HepG2 (cell line): ENCODE results near the gene SPRED2. TPM values are rescaled to one million over a fixed set of nuclear protein-coding genes. Genes with fewer than 3 reads are reported as not detected.

Experiments used
- ARID3A ChIP-seq: IDR thresholded peaks from 2 replicates; pipeline ENCODE4 v1.6.1; 2012; ENCODE audit warnings: low read depth, low read length, improper control_type of control experiment
- BHLHE40 ChIP-seq: IDR thresholded peaks from 2 replicates; pipeline ENCODE4 v1.6.1; 2011; ENCODE audit warnings: low read length, improper control_type of control experiment
- FOXO1 ChIP-seq: sonication (generic); formaldehyde crosslinking; IDR thresholded peaks from 2 replicates; pipeline ENCODE4 v1.4.0; 2020; ENCODE audit warnings: missing genetic modification reagents
- HDAC6 ChIP-seq: fragments of 200-600 bp; sonication (generic); IDR thresholded peaks from 2 replicates; pipeline ENCODE4 v1.7.0; 2017; ENCODE audit warnings: mild to moderate bottlenecking, antibody characterized with exemption, low read length, low read depth
- HHEX ChIP-seq: IDR thresholded peaks from 2 replicates; pipeline ENCODE4 v1.6.1; 2016; ENCODE audit warnings: control low read depth
- HMG20B ChIP-seq: conservative IDR thresholded peaks from 2 replicates; pipeline ENCODE4 v1.6.1; 2016; ENCODE audit warnings: missing genetic modification reagents, missing compliant biosample characterization
- MAZ ChIP-seq, 2 experiments: sonication (generic) in 1 of 2; formaldehyde crosslinking in 1 of 2; IDR thresholded peaks; 2 replicates each; pipeline versions ENCODE4 v1.5.0 to v1.6.1; 2012 to 2020; ENCODE audit warnings: low read depth in 2 of 2, mild to moderate bottlenecking in 2 of 2, borderline replicate concordance in 1 of 2, improper control_type of control experiment in 1 of 2, low read length in 1 of 2, missing genetic modification reagents in 1 of 2, moderate library complexity in 1 of 2
- NR0B2 ChIP-seq: sonication (generic); formaldehyde crosslinking; IDR thresholded peaks from 2 replicates; pipeline ENCODE4 v1.4.0; 2020; ENCODE audit warnings: mild to moderate bottlenecking, missing genetic modification reagents
- NR2F1 ChIP-seq, 2 experiments: fragments of 450-650 bp in 1 of 2; formaldehyde crosslinking in 1 of 2; IDR thresholded peaks; 2 replicates each; pipeline versions ENCODE4 v1.5.0 to v1.6.1; 2016 to 2020; ENCODE audit warnings: mild to moderate bottlenecking in 1 of 2, missing compliant biosample characterization in 1 of 2, missing genetic modification reagents in 1 of 2, moderate library complexity in 1 of 2
- REPIN1 ChIP-seq: sonication (generic); formaldehyde crosslinking; IDR thresholded peaks from 2 replicates; pipeline ENCODE4 v1.8.0; 2022; ENCODE audit warnings: missing genetic modification reagents, low read depth, mild to moderate bottlenecking, borderline replicate concordance
- SAP130 ChIP-seq: IDR thresholded peaks from 2 replicates; pipeline ENCODE4 v1.6.1; 2016; ENCODE audit warnings: low read depth
- SMAD1 ChIP-seq: sonication (generic); formaldehyde crosslinking; IDR thresholded peaks from 2 replicates; pipeline ENCODE4 v1.4.0; 2020; ENCODE audit warnings: missing genetic modification reagents, low read depth, mild to moderate bottlenecking, borderline replicate concordance
- SP4 ChIP-seq: sonication (generic); formaldehyde crosslinking; IDR thresholded peaks from 2 replicates; pipeline ENCODE4 v1.8.1; 2023; ENCODE audit warnings: mild to moderate bottlenecking, missing genetic modification reagents
- TBL1XR1 ChIP-seq: fragments of 150-350 bp; IDR thresholded peaks from 2 replicates; pipeline ENCODE4 v1.6.1; 2014; ENCODE audit warnings: borderline replicate concordance, low read length; ENCODE audit not compliant: partially characterized antibody
- TFAP4 ChIP-seq: sonication (generic); IDR thresholded peaks from 2 replicates; pipeline ENCODE4 v1.6.1; 2016; ENCODE audit warnings: low read depth, borderline replicate concordance
- TRIM24 ChIP-seq: sonication (generic); formaldehyde crosslinking; IDR thresholded peaks from 2 replicates; pipeline ENCODE4 v1.8.0; 2022; ENCODE audit warnings: mild to moderate bottlenecking, missing genetic modification reagents
- TSC22D2 ChIP-seq: sonication (generic); formaldehyde crosslinking; IDR thresholded peaks from 2 replicates; pipeline ENCODE4 v1.5.1; 2020; ENCODE audit warnings: missing genetic modification reagents, mild to moderate bottlenecking, borderline replicate concordance
- YEATS2 ChIP-seq: sonication (generic); formaldehyde crosslinking; IDR thresholded peaks from 2 replicates; pipeline ENCODE4 v1.4.0; 2020; ENCODE audit warnings: missing genetic modification reagents, borderline replicate concordance
- ZMAT3 ChIP-seq: sonication (generic); formaldehyde crosslinking; conservative IDR thresholded peaks from 2 replicates; pipeline ENCODE4 v1.7.0; 2021; ENCODE audit warnings: missing genetic modification reagents
- ZNF180 ChIP-seq: sonication (generic); formaldehyde crosslinking; IDR thresholded peaks from 2 replicates; pipeline ENCODE4 v1.4.0; 2020; ENCODE audit warnings: low read depth, missing genetic modification reagents, borderline replicate concordance
- ZNF20 ChIP-seq: sonication (generic); formaldehyde crosslinking; IDR thresholded peaks from 2 replicates; pipeline ENCODE4 v1.4.0; 2020; ENCODE audit warnings: mild to moderate bottlenecking, moderate library complexity, missing genetic modification reagents
- ZNF260 ChIP-seq: sonication (generic); formaldehyde crosslinking; IDR thresholded peaks from 2 replicates; pipeline ENCODE4 v1.4.0; 2020; ENCODE audit warnings: missing genetic modification reagents, low read depth, mild to moderate bottlenecking, borderline replicate concordance
- ZNF501 ChIP-seq: sonication (generic); formaldehyde crosslinking; IDR thresholded peaks from 2 replicates; pipeline ENCODE4 v1.5.1; 2020; ENCODE audit warnings: mild to moderate bottlenecking, moderate library complexity, missing genetic modification reagents
- ZNF550 ChIP-seq: sonication (generic); formaldehyde crosslinking; IDR thresholded peaks from 2 replicates; pipeline ENCODE4 v1.4.0; 2020; ENCODE audit warnings: mild to moderate bottlenecking, missing genetic modification reagents, borderline replicate concordance
- ZNF598 ChIP-seq: sonication (generic); formaldehyde crosslinking; IDR thresholded peaks from 2 replicates; pipeline ENCODE4 v1.5.1; 2020; ENCODE audit warnings: mild to moderate bottlenecking, missing genetic modification reagents, borderline replicate concordance
- ZNF746 ChIP-seq: sonication (generic); formaldehyde crosslinking; IDR thresholded peaks from 2 replicates; pipeline ENCODE4 v1.8.0; 2022; ENCODE audit warnings: mild to moderate bottlenecking, missing genetic modification reagents
- ZNF782 ChIP-seq: sonication (generic); formaldehyde crosslinking; IDR thresholded peaks from 2 replicates; pipeline ENCODE4 v1.4.0; 2020; ENCODE audit warnings: missing genetic modification reagents, mild to moderate bottlenecking, borderline replicate concordance
- ZSCAN30 ChIP-seq: sonication (generic); formaldehyde crosslinking; IDR thresholded peaks from 2 replicates; pipeline ENCODE4 v1.5.0; 2020; ENCODE audit warnings: mild to moderate bottlenecking, missing genetic modification reagents
- polyA plus RNA-seq, 8 experiments: library from polyadenylated mRNA; depleted of rRNA in 3 of 8; stranded (reverse) in 7 of 8; unstranded in 1 of 8; fragments of >200 nt; fragmentation: Illumina TruSeq in 4 of 8; extraction: Trizol in 4 of 8; gene quantifications; 2 replicates each; pipeline versions ENCODE4 v1.2.1 to v1.2.3, GENCODE V29; 2011 to 2016; ENCODE audit warnings: low read depth in 4 of 8, missing spikeins in 1 of 8, mixed read lengths in 1 of 8; ENCODE audit not compliant: insufficient read depth in 1 of 8
- total RNA-seq, 5 experiments: library from RNA; depleted of rRNA; stranded (reverse); fragments of >200 nt; fragmentation: Illumina TruSeq; extraction: Trizol; gene quantifications; 2 replicates each; pipeline ENCODE4 v1.2.3, GENCODE V29; 2016; ENCODE audit warnings: low read depth in 1 of 5

The SPRED2 gene
- total and polyA plus RNA-seq, 2 of the 13 experiments (the other 11 are each of a cell fraction or from before 2014, with no cell fraction given) = 13.0 to 37.0 TPM

- no peak for TF ChIP-seq TSC22D2 (CRISPR knock-in tag)
- peak; percentile 40; the same call in 1 of the 2 replicates for TF ChIP-seq BHLHE40
- 0 out of 2 replicates have a peak, but pooled peaks have one; percentile 28 for TF ChIP-seq REPIN1 (CRISPR knock-in tag)
- no peak for TF ChIP-seq ZNF20 (CRISPR knock-in tag)
- peak; percentile 82; the same call in 1 of the 2 replicates for TF ChIP-seq ZNF501 (CRISPR knock-in tag)
- no peak for TF ChIP-seq MAZ (IDR thresholded peaks at IDR 0.05; ENCODE audit: borderline replicate concordance, low read depth, low read length)
- peak; percentile 58; the same call in 1 of the 2 replicates for TF ChIP-seq MAZ (CRISPR knock-in tag; IDR thresholded peaks at IDR 0.05; ENCODE audit: low read depth)
- no peak for TF ChIP-seq ZSCAN30 (CRISPR knock-in tag)
- TF ChIP-seq HDAC6 = no peak
- TF ChIP-seq YEATS2 (CRISPR knock-in tag) = peak; percentile 59; the same call in 1 of the 2 replicates
- no peak for TF ChIP-seq ZNF260 (CRISPR knock-in tag)
- no peak for TF ChIP-seq ZMAT3 (CRISPR knock-in tag)
- peak; percentile 57 for TF ChIP-seq SP4
- no peak for TF ChIP-seq ZNF180 (CRISPR knock-in tag)
- TF ChIP-seq NR0B2 (CRISPR knock-in tag) = no peak
- peak; percentile 34; the same call in 1 of the 2 replicates for TF ChIP-seq HMG20B (CRISPR knock-in tag)
- TF ChIP-seq ZNF746 (CRISPR knock-in tag) = no peak
- TF ChIP-seq NR2F1 (CRISPR knock-in tag; IDR thresholded peaks at IDR 0.05) = no peak
- TF ChIP-seq TRIM24 (CRISPR knock-in tag) = no peak
- TF ChIP-seq ARID3A = no peak
- TF ChIP-seq TBL1XR1 = no peak
- peak; percentile 79 for TF ChIP-seq SAP130
- 0 out of 2 replicates have a peak, but pooled peaks have one; percentile 52 for TF ChIP-seq ZNF598
- TF ChIP-seq SMAD1 (CRISPR knock-in tag) = no peak
- no peak for TF ChIP-seq ZNF550
- TF ChIP-seq HHEX = no peak
- peak; percentile 85; the same call in 1 of the 2 replicates for TF ChIP-seq TFAP4
- peak; percentile 54; the same call in 1 of the 2 replicates for TF ChIP-seq FOXO1 (CRISPR knock-in tag)
- no peak for TF ChIP-seq ZNF782 (CRISPR knock-in tag)
Observed at GRCh38 chr2:65382776-65383357, 49.5 kb downstream of the SPRED2 start (continued).
